K562 (cell line): ENCODE data around the gene METRNL. TPM values are rescaled to one million over a fixed set of nuclear protein-coding genes. Genes with fewer than 3 reads are reported as not detected.
A peak's percentile ranks its signal among the peaks of the same experiment; 100 is the strongest.

ENCODE experiments used
- BRF2 ChIP-seq: IDR thresholded peaks from 3 replicates; pipeline ENCODE4 v1.6.1; 2011; ENCODE audit warnings: borderline replicate concordance, mild to moderate bottlenecking; ENCODE audit not compliant: insufficient read length, insufficient read depth
- CSDE1 ChIP-seq, 2 experiments: fragments of 450-650 bp; IDR thresholded peaks; 2 replicates each; pipeline ENCODE4 v1.6.1; 2016; ENCODE audit warnings: mild to moderate bottlenecking in 1 of 2
- FOSL1 ChIP-seq: fragments of 200-800 bp; sonication (Bioruptor generic); conservative IDR thresholded peaks from 2 replicates; pipeline ENCODE4 v1.6.1; 2016; ENCODE audit warnings: missing genetic modification characterization, missing compliant biosample characterization
- FOXK1 ChIP-seq: sonication (generic); formaldehyde crosslinking; IDR thresholded peaks from 2 replicates; pipeline ENCODE4 v1.8.0; 2022; ENCODE audit warnings: missing genetic modification reagents, mild to moderate bottlenecking, borderline replicate concordance
- GTF2E2 ChIP-seq: fragments of 200-800 bp; sonication (Bioruptor generic); IDR thresholded peaks from 2 replicates; pipeline ENCODE4 v1.6.1; 2016; ENCODE audit warnings: missing genetic modification characterization, missing compliant biosample characterization
- HEY1 ChIP-seq: fragments of 250-450 bp; sonication (Bioruptor Pico); IDR thresholded peaks from 2 replicates; pipeline ENCODE4 v1.5.0; 2020; ENCODE audit warnings: mild to moderate bottlenecking, moderate library complexity, borderline replicate concordance
- HMBOX1 ChIP-seq: sonication (generic); IDR thresholded peaks from 2 replicates; pipeline ENCODE4 v1.6.1; 2016
- MCM5 ChIP-seq: fragments of 450-650 bp; IDR thresholded peaks from 2 replicates; pipeline ENCODE4 v1.6.1; 2016; ENCODE audit warnings: low read depth
- NR4A1 ChIP-seq, 2 experiments: fragments of 250-450 bp in 1 of 2; fragments of 450-650 bp in 1 of 2; sonication (Bioruptor Pico) in 1 of 2; IDR thresholded peaks; 2 replicates each; pipeline versions ENCODE4 v1.4.0 to v1.6.1; 2016 to 2020; ENCODE audit warnings: mild to moderate bottlenecking in 2 of 2, missing compliant biosample characterization in 1 of 2, missing genetic modification characterization in 1 of 2, moderate library complexity in 1 of 2
- PATZ1 ChIP-seq: fragments of 250-450 bp; sonication (Bioruptor Pico); IDR thresholded peaks from 2 replicates; pipeline ENCODE4 v1.5.0; 2020; ENCODE audit warnings: mild to moderate bottlenecking, borderline replicate concordance
- PHF20 ChIP-seq: fragments of 450-650 bp; IDR thresholded peaks from 2 replicates; pipeline ENCODE4 v1.6.1; 2018; ENCODE audit not compliant: partially characterized antibody
- PURB ChIP-seq: sonication (generic); formaldehyde crosslinking; IDR thresholded peaks from 2 replicates; pipeline ENCODE4 v1.9.0; 2021; ENCODE audit warnings: low read depth, mild to moderate bottlenecking, missing genetic modification reagents
- TAF15 ChIP-seq: fragments of 200-400 bp; formaldehyde crosslinking; IDR thresholded peaks from 2 replicates; pipeline ENCODE4 v1.6.1; 2017; ENCODE audit warnings: mild to moderate bottlenecking, low read depth, low read length, moderate library complexity
- TBL1XR1 ChIP-seq, 2 experiments: IDR thresholded peaks; 2 replicates each; pipeline ENCODE4 v1.6.1; 2012; ENCODE audit warnings: improper control_type of control experiment in 2 of 2, low read length in 2 of 2, mild to moderate bottlenecking in 1 of 2
- ZNF121 ChIP-seq: sonication (generic); formaldehyde crosslinking; conservative IDR thresholded peaks from 2 replicates; pipeline ENCODE4 v1.8.0; 2022; ENCODE audit warnings: missing genetic modification reagents
- ZNF668 ChIP-seq: fragments of 250-450 bp; sonication (Bioruptor Pico); IDR thresholded peaks from 2 replicates; pipeline ENCODE4 v1.8.0; 2022; ENCODE audit warnings: mild to moderate bottlenecking, inconsistent platforms
- ZNF766 ChIP-seq: fragments of 200-800 bp; sonication (Bioruptor generic); conservative IDR thresholded peaks from 2 replicates; pipeline ENCODE4 v1.6.1; 2016; ENCODE audit warnings: missing genetic modification characterization, missing compliant biosample characterization
- polyA plus RNA-seq, 8 experiments: library from polyadenylated mRNA; depleted of rRNA in 4 of 8; stranded (reverse) in 5 of 8; unstranded in 3 of 8; fragments of >200 nt; fragmentation: Nextera tagmentation in 2 of 8; fragmentation: Illumina TruSeq in 1 of 8; extraction: Ambion mirVana in 2 of 8; extraction: Trizol in 1 of 8; gene quantifications; 2 replicates each; pipeline versions ENCODE4 v1.2.1 to v1.2.3, GENCODE V29; 2011 to 2014; ENCODE audit warnings: inconsistent platforms in 1 of 8, missing spikeins in 1 of 8
- total RNA-seq, 7 experiments: library from RNA; depleted of rRNA in 6 of 7; stranded (reverse); fragments of >200 nt in 6 of 7; fragmentation: Illumina TruSeq in 2 of 7; extraction: Trizol in 2 of 7; gene quantifications; 2 replicates each; pipeline versions ENCODE4 v1.2.1 to v1.2.3, GENCODE V29; 2011 to 2021; ENCODE audit warnings: low replicate concordance in 1 of 7
- TF ChIP-seq, protein P1 (sequence below): sonication (generic); formaldehyde crosslinking; IDR thresholded peaks from 2 replicates; pipeline ENCODE4 v1.8.1; 2023; ENCODE audit warnings: mild to moderate bottlenecking, missing genetic modification reagents
- TF ChIP-seq, protein P2 (sequence below): fragments of 450-650 bp; conservative IDR thresholded peaks from 2 replicates; pipeline ENCODE4 v1.6.1; 2016; ENCODE audit warnings: missing genetic modification characterization, low read depth, mild to moderate bottlenecking, control low read depth, missing compliant biosample characterization

Gene METRNL
- total and polyA plus RNA-seq, 9 of the 15 experiments (the other 6 are each of a cell fraction or from before 2014, with no cell fraction given): 0.17 to 31.8 (median 2.9) TPM

- TF ChIP-seq FOSL1 (tag): no peak
- peak; percentile 39; the same call in 1 of the 2 replicates for TF ChIP-seq FOXK1
- no peak for TF ChIP-seq HEY1 (CRISPR knock-in tag)
- TF ChIP-seq TBL1XR1 (IDR thresholded peaks at IDR 0.05; ENCODE audit: low read length in 2 of 2): no peak
- no peak for TF ChIP-seq ZNF668 (CRISPR knock-in tag)
- no peak for TF ChIP-seq CSDE1 (IDR thresholded peaks at IDR 0.05)
- peak; percentile 92; the same call in 1 of the 2 replicates for TF ChIP-seq NR4A1 (CRISPR knock-in tag; IDR thresholded peaks at IDR 0.05)
- 0 out of 2 replicates have a peak, but pooled peaks have one; percentile 22 for TF ChIP-seq NR4A1 (tag; IDR thresholded peaks at IDR 0.05)
- no peak for TF ChIP-seq HMBOX1
- TF ChIP-seq, protein P1, sequence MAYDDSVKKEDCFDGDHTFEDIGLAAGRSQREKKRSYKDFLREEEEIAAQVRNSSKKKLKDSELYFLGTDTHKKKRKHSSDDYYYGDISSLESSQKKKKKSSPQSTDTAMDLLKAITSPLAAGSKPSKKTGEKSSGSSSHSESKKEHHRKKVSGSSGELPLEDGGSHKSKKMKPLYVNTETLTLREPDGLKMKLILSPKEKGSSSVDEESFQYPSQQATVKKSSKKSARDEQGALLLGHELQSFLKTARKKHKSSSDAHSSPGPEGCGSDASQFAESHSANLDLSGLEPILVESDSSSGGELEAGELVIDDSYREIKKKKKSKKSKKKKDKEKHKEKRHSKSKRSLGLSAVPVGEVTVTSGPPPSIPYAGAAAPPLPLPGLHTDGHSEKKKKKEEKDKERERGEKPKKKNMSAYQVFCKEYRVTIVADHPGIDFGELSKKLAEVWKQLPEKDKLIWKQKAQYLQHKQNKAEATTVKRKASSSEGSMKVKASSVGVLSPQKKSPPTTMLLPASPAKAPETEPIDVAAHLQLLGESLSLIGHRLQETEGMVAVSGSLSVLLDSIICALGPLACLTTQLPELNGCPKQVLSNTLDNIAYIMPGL: 0 out of 2 replicates have a peak, but pooled peaks have one; percentile 73
- TF ChIP-seq, protein P2, sequence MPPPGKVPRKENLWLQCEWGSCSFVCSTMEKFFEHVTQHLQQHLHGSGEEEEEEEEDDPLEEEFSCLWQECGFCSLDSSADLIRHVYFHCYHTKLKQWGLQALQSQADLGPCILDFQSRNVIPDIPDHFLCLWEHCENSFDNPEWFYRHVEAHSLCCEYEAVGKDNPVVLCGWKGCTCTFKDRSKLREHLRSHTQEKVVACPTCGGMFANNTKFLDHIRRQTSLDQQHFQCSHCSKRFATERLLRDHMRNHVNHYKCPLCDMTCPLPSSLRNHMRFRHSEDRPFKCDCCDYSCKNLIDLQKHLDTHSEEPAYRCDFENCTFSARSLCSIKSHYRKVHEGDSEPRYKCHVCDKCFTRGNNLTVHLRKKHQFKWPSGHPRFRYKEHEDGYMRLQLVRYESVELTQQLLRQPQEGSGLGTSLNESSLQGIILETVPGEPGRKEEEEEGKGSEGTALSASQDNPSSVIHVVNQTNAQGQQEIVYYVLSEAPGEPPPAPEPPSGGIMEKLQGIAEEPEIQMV: no peak
- no peak for TF ChIP-seq PURB (CRISPR knock-in tag)
- TF ChIP-seq ZNF121 (CRISPR knock-in tag): no peak
- TF ChIP-seq GTF2E2 (tag): no peak
- peak; percentile 80 for TF ChIP-seq PHF20
- no peak for TF ChIP-seq PATZ1 (CRISPR knock-in tag)
- no peak for TF ChIP-seq BRF2
- TF ChIP-seq MCM5: no peak
- TF ChIP-seq TAF15: no peak
- peak; percentile 50; the same call in 1 of the 2 replicates for TF ChIP-seq ZNF766 (CRISPR knock-in tag)
These were observed 27.8 kb upstream of the METRNL start (continued) for GRCh38 chr17:83051396-83052240.
